H1 (cell line): ENCODE results near the gene SLX4IP. TPM values are rescaled to one million over a fixed set of nuclear protein-coding genes. Genes with fewer than 3 reads are reported as not detected.

Experiments used
- CTCF ChIA-PET: fragments of 300-600 bp; sonication (Branson Sonifier 250); formaldehyde crosslinking; loops from one replicate; lab custom pipeline; 2021; ENCODE audit not compliant: partially characterized antibody; lab: Charles Lee
- POLR2A ChIA-PET: fragments of 300-600 bp; sonication (Branson Sonifier 250); formaldehyde crosslinking; loops from one replicate; lab custom pipeline; 2021; ENCODE audit warnings: inconsistent platforms; ENCODE audit not compliant: partially characterized antibody; lab: Charles Lee
- DNase-seq, 2 experiments: peaks; one replicate each; pipeline versions ENCODE4 v3.0.0 to v3.0.0-alpha.2; 2010 to 2022; ENCODE audit warnings: low spot score in 2 of 2, low read depth in 1 of 2, mixed read lengths in 1 of 2
- FAIRE-seq: peaks from 2 replicates; lab custom pipeline; 2011; peaks lifted over from hg19 to GRCh38; lab: Jason Lieb, UNC
- H2AFZ ChIP-seq: 2 replicates; pipeline ENCODE4 v1.8.1; 2012; ENCODE audit warnings: low read length, inconsistent platforms
- H2AK5ac ChIP-seq: 2 replicates; pipeline ENCODE4 v1.6.1; 2013; ENCODE audit warnings: low read depth, low read length
- H2BK120ac ChIP-seq: replicated peaks from 2 replicates; pipeline ENCODE3; 2013; ENCODE audit warnings: low read depth, low read length, inconsistent platforms
- H2BK12ac ChIP-seq: 2 replicates; pipeline ENCODE4 v1.6.1; 2013; ENCODE audit warnings: low read depth, low read length
- H2BK15ac ChIP-seq: 2 replicates; pipeline ENCODE4 v1.6.1; 2013; ENCODE audit warnings: low read length
- H2BK20ac ChIP-seq: 2 replicates; pipeline ENCODE4 v1.6.1; 2013; ENCODE audit warnings: low read length
- H2BK5ac ChIP-seq: 2 replicates; pipeline ENCODE4 v1.6.1; 2013; ENCODE audit warnings: low read depth, low read length
- H3K14ac ChIP-seq: 2 replicates; pipeline ENCODE4 v1.6.1; 2013; ENCODE audit warnings: inconsistent platforms; ENCODE audit not compliant: insufficient read length
- H3K18ac ChIP-seq: 2 replicates; pipeline ENCODE4 v1.6.1; 2013; ENCODE audit warnings: low read length; ENCODE audit errors: extremely low read depth
- H3K23ac ChIP-seq: 2 replicates; pipeline ENCODE4 v1.6.1; 2013; ENCODE audit warnings: inconsistent platforms; ENCODE audit not compliant: insufficient read length
- H3K23me2 ChIP-seq: 2 replicates; pipeline ENCODE4 v1.6.1; 2013; ENCODE audit warnings: low read depth, low read length
- H3K27ac ChIP-seq: 2 replicates; pipeline ENCODE4 v1.6.1; 2011; ENCODE audit warnings: low read depth, low read length, inconsistent platforms
- H3K27me3 ChIP-seq, 4 experiments: replicated peaks in 1 of 4; 1 replicate in 1 of 4; 2 replicates in 3 of 4; pipeline versions ENCODE4 v1.6.1 to v1.8.1; 2011 to 2013; ENCODE audit warnings: low read length in 3 of 4, mild to moderate bottlenecking in 3 of 4, inconsistent platforms in 2 of 4, mixed read lengths in 2 of 4, moderate library complexity in 1 of 4; ENCODE audit not compliant: control insufficient read depth in 3 of 4, insufficient read depth in 3 of 4; ENCODE audit errors: extremely low read depth in 1 of 4
- H3K36me3 ChIP-seq, 4 experiments: 2 replicates each; pipeline versions ENCODE4 v1.6.1 to v1.8.1; 2011 to 2013; ENCODE audit warnings: mild to moderate bottlenecking in 4 of 4, low read length in 3 of 4, moderate library complexity in 2 of 4, control low read depth in 1 of 4, inconsistent platforms in 1 of 4; ENCODE audit not compliant: insufficient read depth in 4 of 4, control insufficient read depth in 2 of 4
- H3K4ac ChIP-seq: replicated peaks from 2 replicates; pipeline ENCODE3; 2013; ENCODE audit warnings: low read length, low read depth, mixed read lengths, inconsistent platforms; ENCODE audit not compliant: insufficient read length
- H3K4me1 ChIP-seq, 4 experiments: replicated peaks in 1 of 4; 1 replicate in 1 of 4; 2 replicates in 3 of 4; pipeline versions ENCODE4 v1.6.1 to v1.8.1; 2011 to 2013; ENCODE audit warnings: low read length in 3 of 4, inconsistent platforms in 2 of 4, mixed read lengths in 1 of 4; ENCODE audit not compliant: insufficient read depth in 4 of 4, control insufficient read depth in 3 of 4
- H3K4me2 ChIP-seq, 2 experiments: 2 replicates each; pipeline versions ENCODE4 v1.6.1 to v1.8.1; 2011 to 2013; ENCODE audit warnings: low read depth in 2 of 2, low read length in 2 of 2, control low read depth in 1 of 2, inconsistent platforms in 1 of 2, mild to moderate bottlenecking in 1 of 2; ENCODE audit not compliant: insufficient read depth in 1 of 2
- H3K4me3 ChIP-seq, 4 experiments: fragments of 200-600, 300-600 bp in 1 of 4; sonication (generic), shearing (Covaris generic), sonication (Bioruptor Twin) in 1 of 4; 2 replicates each; pipeline versions ENCODE4 v1.5.1 to v1.8.1; 2011 to 2016; ENCODE audit warnings: low read length in 4 of 4, low read depth in 3 of 4, control low read depth in 2 of 4, inconsistent platforms in 2 of 4, mild to moderate bottlenecking in 2 of 4, mixed read lengths in 1 of 4, moderate library complexity in 1 of 4; ENCODE audit not compliant: insufficient read depth in 2 of 4; ENCODE audit errors: extremely low read depth in 1 of 4
- H3K56ac ChIP-seq: replicated peaks from 2 replicates; pipeline ENCODE3; 2013; ENCODE audit warnings: low read depth, mild to moderate bottlenecking, mixed read lengths, low read length, inconsistent platforms; ENCODE audit not compliant: insufficient read length
- H3K79me1 ChIP-seq: 2 replicates; pipeline ENCODE4 v1.6.1; 2013; ENCODE audit warnings: low read depth, low read length, control low read depth
- H3K79me2 ChIP-seq, 2 experiments: 2 replicates each; pipeline versions ENCODE4 v1.6.1 to v1.8.1; 2012 to 2013; ENCODE audit warnings: low read length in 2 of 2, mild to moderate bottlenecking in 2 of 2, inconsistent platforms in 1 of 2; ENCODE audit not compliant: insufficient read depth in 2 of 2, control insufficient read depth in 1 of 2
- H3K9ac ChIP-seq, 4 experiments: replicated peaks in 1 of 4; 1 replicate in 1 of 4; 2 replicates in 3 of 4; pipeline versions ENCODE4 v1.6.1 to v1.8.1; 2011 to 2013; ENCODE audit warnings: low read depth in 3 of 4, low read length in 3 of 4, control low read depth in 2 of 4, mild to moderate bottlenecking in 2 of 4, moderate library complexity in 2 of 4, inconsistent platforms in 1 of 4; ENCODE audit errors: extremely low read depth in 1 of 4
- H3K9me3 ChIP-seq, 2 experiments: 2 replicates each; pipeline versions ENCODE4 v1.6.1 to v1.8.1; 2012 to 2013; ENCODE audit warnings: mild to moderate bottlenecking in 2 of 2, moderate library complexity in 2 of 2, control low read depth in 1 of 2, inconsistent platforms in 1 of 2, low read depth in 1 of 2, low read length in 1 of 2, mixed read lengths in 1 of 2; ENCODE audit not compliant: insufficient read depth in 2 of 2
- H4K20me1 ChIP-seq, 2 experiments: replicated peaks in 1 of 2; 2 replicates each; pipeline versions ENCODE3 to v1.8.1; 2011 to 2013; ENCODE audit warnings: inconsistent platforms in 2 of 2, low read length in 2 of 2, mild to moderate bottlenecking in 1 of 2; ENCODE audit not compliant: insufficient read depth in 2 of 2, control insufficient read depth in 1 of 2
- H4K5ac ChIP-seq: 2 replicates; pipeline ENCODE4 v1.6.1; 2013; ENCODE audit warnings: low read length, low read depth, mixed read lengths, inconsistent platforms; ENCODE audit not compliant: insufficient read length
- H4K8ac ChIP-seq: 2 replicates; pipeline ENCODE4 v1.8.0; 2013; ENCODE audit warnings: mild to moderate bottlenecking, moderate library complexity, low read length, inconsistent platforms; ENCODE audit not compliant: insufficient read depth; ENCODE audit errors: extremely low read depth
- H4K91ac ChIP-seq: replicated peaks from 2 replicates; pipeline ENCODE3; 2013; ENCODE audit warnings: low read length, mixed read lengths, inconsistent platforms; ENCODE audit not compliant: insufficient read length
- BACH1 ChIP-seq: IDR thresholded peaks from 2 replicates; pipeline ENCODE4 v1.6.1; 2012; ENCODE audit warnings: low read length, improper control_type of control experiment
- POLR2AphosphoS5 ChIP-seq: IDR thresholded peaks from 2 replicates; pipeline ENCODE4 v1.6.1; 2011; ENCODE audit warnings: low read depth, low read length
- RAD21 ChIP-seq, 2 experiments: IDR thresholded peaks in 1 of 2; conservative IDR thresholded peaks in 1 of 2; 2 replicates each; pipeline ENCODE4 v1.6.1; 2011; ENCODE audit warnings: low read depth in 2 of 2, low read length in 2 of 2, improper control_type of control experiment in 1 of 2, inconsistent platforms in 1 of 2, mild to moderate bottlenecking in 1 of 2, moderate library complexity in 1 of 2
- SRF ChIP-seq: IDR thresholded peaks from 2 replicates; pipeline ENCODE4 v1.6.1; 2011; ENCODE audit warnings: mild to moderate bottlenecking, low read depth, low read length, moderate library complexity
- WGBS, 2 experiments: shearing (Covaris generic) in 1 of 2; methylation state at CpG; one replicate each; pipeline versions ENCODE4 v1.1.6 to v1.1.7; 2013 to 2015; ENCODE audit warnings: low lambda C conversion rate in 2 of 2, mixed read lengths in 2 of 2, inconsistent platforms in 1 of 2, low coverage in 1 of 2, missing lambda C conversion rate in 1 of 2; ENCODE audit not compliant: insufficient replicate concordance in 2 of 2, insufficient coverage in 1 of 2, insufficient read length in 1 of 2; ENCODE audit errors: extremely low coverage in 1 of 2, missing lambda C conversion rate in 1 of 2; 5-methylcytosine and 5-hydroxymethylcytosine counted together
- polyA plus RNA-seq, 7 experiments: library from polyadenylated mRNA; depleted of rRNA in 3 of 7; stranded (reverse) in 5 of 7; unstranded in 2 of 7; fragments of >200 nt in 5 of 7; fragments of 200-250 nt in 2 of 7; gene quantifications; 1 replicate in 5 of 7; 2 replicates in 1 of 7; 4 replicates in 1 of 7; pipeline versions ENCODE4 v1.2.1 to v1.2.3, GENCODE V29; 2011 to 2013; ENCODE audit warnings: missing spikeins in 2 of 7, mixed read lengths in 2 of 7
- total RNA-seq: library from RNA; stranded (reverse); fragmentation: NEBNext Ultra II Directional; extraction: Animal tissue kit (Norgen Biotek cat#: 25700); gene quantifications from 2 replicates; pipeline ENCODE4 v1.2.1, GENCODE V29; 2021

The SLX4IP gene
- total and polyA plus RNA-seq, 2 of the 8 experiments (the other 6 are each of a cell fraction or from before 2014, with no cell fraction given) = 2.4 to 8.7 TPM

- Histone ChIP-seq H2BK5ac (no peak overlapping the region), H4K5ac (no peak overlapping the region), H3K56ac (no peak overlapping the region), H3K27ac (no peak overlapping the region), H2BK15ac (no peak overlapping the region), H3K9ac (no peak overlapping the region), H3K14ac (no peak overlapping the region), H3K4me1 (peaks cover 0 to 20% (median 4%) of the 10 kb centered on the region in 4 experiments; a peak in 5 of 7 replicates), H3K23me2 (no peaks in the 10 kb centered on the region), H3K4me2 (no peak overlapping the region), H2BK12ac (no peak overlapping the region), H2AFZ (no peak overlapping the region), H2AK5ac (no peak overlapping the region), H3K4ac (no peak overlapping the region), H4K20me1 (no peaks in the 10 kb centered on the region), H3K36me3 (no peaks in the 10 kb centered on the region), H4K8ac (no peak overlapping the region), H3K9me3 (no peaks in the 10 kb centered on the region), H3K23ac (no peak overlapping the region), H3K79me1 (no peaks in the 10 kb centered on the region), H2BK20ac (no peak overlapping the region), H3K18ac (no peak overlapping the region), H3K27me3 (no peaks in the 10 kb centered on the region), H2BK120ac (peak overlapping the region; percentile 49), H3K79me2 (no peaks in the 10 kb centered on the region; a peak in 1 of 4 replicates), H3K4me3 (no peak overlapping the region), H4K91ac (peak overlapping the region; percentile 71)
- ChIA-PET POLR2A (no interaction called here), CTCF (interaction anchor here (0.7 kb wide), 2 partner anchors 13 to 33 kb away, joined by 3 read pairs; no protein-coding TSS in a partner anchor)
- FAIRE-seq (no peak), DNase-seq (no peak)
- 88% methylated on average over 2 of the region's 2 CpGs; no CpG with 5 or more reads in 1 of the 2 experiments for WGBS, 2 experiments
- TF ChIP-seq BACH1 = no peak
- no peak for TF ChIP-seq RAD21 (IDR thresholded peaks at IDR 0.05 in 1 of 2, conservative IDR thresholded peaks at IDR 0.05 in 1 of 2; ENCODE audit: low read depth in 2 of 2, low read length in 2 of 2)
- TF ChIP-seq POLR2AphosphoS5 = no peak
- no peak for TF ChIP-seq SRF
Observed at GRCh38 chr20:10492065-10492464, 57.0 kb downstream of the SLX4IP start.
